Activated CD4-positive, CD25-positive, alpha-beta regulatory T cell treated with anti-CD3 and anti-CD28 coated beads, Interleukin-2, amount 50 U/mL, for 72 hours (primary cell): ENCODE results near the gene UGT1A5.

Experiments used
- DNase-seq: peaks from one replicate; pipeline ENCODE4 v3.0.0; 2021

The UGT1A5 gene

GRCh38 chr2:233712611-233713261 lies at the start of gene UGT1A5:
UGT1A5 (plus strand) TSS chr2:233712907; CDS start chr2:233712992, 85 bp downstream.
- no peak for DNase-seq

- no peak for DNase-seq
These were observed 48.8 kb upstream of the UGT1A5 start for GRCh38 chr2:233663911-233664310.

- no peak for DNase-seq
These were observed 44.0 kb upstream of the UGT1A5 start for GRCh38 chr2:233668605-233669260.

GRCh38 chr2:233671290-233672161 lies 41.2 kb upstream of the UGT1A5 start, which contains the start of gene UGT1A9:
UGT1A9 (plus strand) TSS chr2:233671898; CDS start chr2:233671935, 37 bp downstream.
- no peak for DNase-seq

GRCh38 chr2:233672886-233673285 lies 39.8 kb upstream of the UGT1A5 start:
- DNase-seq, result no peak

GRCh38 chr2:233673896-233674295 lies 38.8 kb upstream of the UGT1A5 start:
- no peak for DNase-seq

GRCh38 chr2:233674314-233674713 lies 38.4 kb upstream of the UGT1A5 start:
- no peak for DNase-seq

- no peak for DNase-seq
These were observed 37.7 kb upstream of the UGT1A5 start for GRCh38 chr2:233674995-233675394.

- no peak for DNase-seq
These were observed 36.7 kb upstream of the UGT1A5 start for GRCh38 chr2:233676046-233676445.

- no peak for DNase-seq
These were observed 33.5 kb upstream of the UGT1A5 start for GRCh38 chr2:233679196-233679595.

- DNase-seq, result no peak
These were observed 32.2 kb upstream of the UGT1A5 start for GRCh38 chr2:233680361-233681045.

GRCh38 chr2:233681521-233682099 lies 31.1 kb upstream of the UGT1A5 start, which contains the start of gene UGT1A7:
UGT1A7 (plus strand) TSS chr2:233681901; CDS start chr2:233681938, 37 bp downstream.
- no peak for DNase-seq

- no peak for DNase-seq
These were observed 28.1 kb upstream of the UGT1A5 start for GRCh38 chr2:233684640-233685039.

GRCh38 chr2:233686928-233687327 lies 25.8 kb upstream of the UGT1A5 start:
- DNase-seq, result no peak

GRCh38 chr2:233688341-233688740 lies 24.4 kb upstream of the UGT1A5 start:
- no peak for DNase-seq

- no peak for DNase-seq
These were observed 23.7 kb upstream of the UGT1A5 start for GRCh38 chr2:233689031-233689430.

GRCh38 chr2:233689501-233689900 lies 23.2 kb upstream of the UGT1A5 start:
- no peak for DNase-seq

- no peak for DNase-seq
These were observed 22.3 kb upstream of the UGT1A5 start for GRCh38 chr2:233690444-233690843.

GRCh38 chr2:233691443-233692433 lies 21.0 kb upstream of the UGT1A5 start:
- DNase-seq, result no peak

GRCh38 chr2:233692648-233693047 lies 20.1 kb upstream of the UGT1A5 start, which contains the start of gene UGT1A6:
UGT1A6 (plus strand) TSS chr2:233692890; CDS start chr2:233693005, 115 bp downstream.
- DNase-seq, result no peak

GRCh38 chr2:233693963-233694362 lies 18.7 kb upstream of the UGT1A5 start:
- no peak for DNase-seq
